GM03348 (cell line): ENCODE results near the gene SEBOX.

ENCODE experiments used
- DNase-seq: peaks from one replicate; pipeline ENCODE4 v3.0.0; 2012; ENCODE audit warnings: low spot score

Gene SEBOX

DNA sequence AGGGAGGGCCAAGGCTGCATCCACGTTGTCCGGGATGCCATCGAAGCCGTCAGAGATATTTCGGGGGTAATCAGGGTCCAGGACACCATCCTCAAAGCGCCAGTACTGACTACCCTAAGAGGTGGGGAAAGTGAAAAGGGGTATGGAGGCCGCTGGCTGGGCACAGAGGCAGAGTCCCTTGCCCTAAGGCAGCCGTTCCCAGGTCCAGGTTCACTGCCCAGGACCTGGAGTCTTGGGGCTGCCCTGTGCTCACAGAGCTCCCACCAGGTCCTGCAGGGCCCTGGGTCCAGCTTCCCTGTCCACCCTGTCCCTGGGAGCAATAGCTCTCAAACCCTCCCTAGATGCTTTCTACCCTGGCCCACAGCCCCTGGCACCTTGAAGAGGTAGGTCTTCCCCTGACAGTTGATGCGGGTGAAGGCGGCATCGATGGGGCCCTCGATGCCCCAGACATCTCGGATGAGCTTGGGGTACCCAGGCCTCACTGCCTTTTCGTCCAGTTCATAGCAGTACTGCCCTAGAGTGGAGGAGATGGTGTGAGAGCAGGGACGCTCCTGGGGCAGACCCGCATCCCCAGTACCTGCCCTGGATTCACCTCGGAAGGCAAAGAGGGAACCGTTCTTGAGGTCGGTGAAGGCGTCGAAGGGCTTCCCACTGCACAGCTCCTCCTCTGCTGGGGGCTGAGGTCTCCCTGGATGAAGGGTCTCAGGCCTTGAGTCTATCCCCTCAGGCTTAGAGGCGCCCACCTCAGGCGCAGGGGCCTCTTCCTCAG is 4.1 kb upstream of the SEBOX start:
- DNase-seq = no peak

DNA sequence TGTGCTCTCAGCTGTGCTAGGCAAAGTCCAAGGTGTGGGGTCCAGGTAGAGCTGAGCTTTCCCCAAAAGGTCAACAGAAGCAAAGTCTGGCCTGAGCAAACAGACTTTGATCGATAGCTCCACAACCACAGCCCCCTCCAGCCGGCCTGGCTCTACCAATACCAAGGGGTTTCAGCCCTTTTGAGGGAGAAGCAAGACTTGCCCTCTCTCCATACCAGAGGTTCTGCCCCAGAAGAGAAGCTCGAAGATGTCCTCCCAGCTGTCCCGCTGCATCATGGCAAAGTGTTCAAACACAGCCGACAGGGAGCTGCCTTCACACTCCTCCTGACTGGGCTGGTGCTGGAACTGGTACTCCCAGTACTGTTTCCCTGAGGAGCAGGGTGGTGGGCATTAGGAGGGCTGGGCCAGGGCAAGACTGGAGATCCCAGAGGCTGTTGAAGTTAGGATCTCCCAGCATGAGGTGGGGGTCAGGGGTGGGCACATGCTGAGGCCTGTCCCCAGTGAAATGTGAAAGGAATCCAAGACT is 3.4 kb upstream of the SEBOX start:
- DNase-seq = no peak

DNA sequence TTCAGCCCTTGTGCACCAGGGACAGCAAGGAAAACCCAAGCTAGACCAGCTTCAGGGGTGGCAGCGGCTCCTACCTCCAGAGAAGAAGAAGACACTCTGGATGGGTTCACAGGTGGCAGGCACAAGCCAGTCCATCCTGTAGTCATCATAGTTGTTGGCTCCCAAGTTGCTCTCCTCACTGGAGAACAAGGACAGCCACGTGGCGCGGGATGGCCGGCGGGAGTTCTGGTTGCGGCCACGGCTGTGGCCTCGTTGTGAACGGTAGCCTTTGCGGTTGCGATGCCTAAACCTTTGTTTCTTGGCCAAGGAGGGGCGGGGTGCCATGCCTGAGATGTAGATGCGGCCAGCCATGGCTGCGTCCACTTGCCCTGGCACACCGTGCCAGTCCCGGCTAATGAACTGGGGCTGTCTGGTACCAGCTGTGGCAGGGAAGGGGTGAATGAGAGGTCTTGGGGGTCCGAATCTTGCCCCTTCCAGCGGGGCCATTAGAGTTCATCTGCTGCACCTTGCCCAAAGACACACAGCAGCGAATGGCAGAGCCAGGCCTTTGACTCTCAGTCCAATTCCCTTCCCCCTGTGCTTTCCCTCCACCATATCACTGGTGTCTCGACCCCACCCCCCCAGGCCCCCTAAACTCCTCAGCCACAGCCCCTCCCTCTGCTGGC is 2.8 kb upstream of the SEBOX start:
- DNase-seq = no peak

DNA sequence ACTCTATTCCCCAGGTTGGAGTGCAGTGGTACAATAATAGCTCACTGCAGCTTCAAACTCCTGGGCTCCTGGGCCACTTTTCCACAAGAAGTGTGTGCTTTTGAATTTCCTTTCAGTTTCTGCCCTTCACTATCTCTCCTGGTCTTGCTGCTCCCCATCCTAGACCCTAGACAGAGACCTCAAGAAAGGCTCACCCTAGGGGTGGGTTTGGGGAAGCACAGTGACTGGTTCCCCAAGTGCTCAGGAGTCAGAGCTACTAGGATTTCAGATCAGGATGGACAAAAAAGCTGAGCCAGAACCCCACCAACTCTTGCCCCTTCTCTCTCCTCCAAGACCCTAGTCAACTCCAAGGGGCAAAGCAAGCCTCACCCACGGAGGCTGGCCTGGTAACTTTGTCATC is 1.6 kb upstream of the SEBOX start:
- no peak for DNase-seq

- no peak for DNase-seq
Observed at GRCh38 chr17:28365487-28365886, 488 bp upstream of the SEBOX start.

DNA sequence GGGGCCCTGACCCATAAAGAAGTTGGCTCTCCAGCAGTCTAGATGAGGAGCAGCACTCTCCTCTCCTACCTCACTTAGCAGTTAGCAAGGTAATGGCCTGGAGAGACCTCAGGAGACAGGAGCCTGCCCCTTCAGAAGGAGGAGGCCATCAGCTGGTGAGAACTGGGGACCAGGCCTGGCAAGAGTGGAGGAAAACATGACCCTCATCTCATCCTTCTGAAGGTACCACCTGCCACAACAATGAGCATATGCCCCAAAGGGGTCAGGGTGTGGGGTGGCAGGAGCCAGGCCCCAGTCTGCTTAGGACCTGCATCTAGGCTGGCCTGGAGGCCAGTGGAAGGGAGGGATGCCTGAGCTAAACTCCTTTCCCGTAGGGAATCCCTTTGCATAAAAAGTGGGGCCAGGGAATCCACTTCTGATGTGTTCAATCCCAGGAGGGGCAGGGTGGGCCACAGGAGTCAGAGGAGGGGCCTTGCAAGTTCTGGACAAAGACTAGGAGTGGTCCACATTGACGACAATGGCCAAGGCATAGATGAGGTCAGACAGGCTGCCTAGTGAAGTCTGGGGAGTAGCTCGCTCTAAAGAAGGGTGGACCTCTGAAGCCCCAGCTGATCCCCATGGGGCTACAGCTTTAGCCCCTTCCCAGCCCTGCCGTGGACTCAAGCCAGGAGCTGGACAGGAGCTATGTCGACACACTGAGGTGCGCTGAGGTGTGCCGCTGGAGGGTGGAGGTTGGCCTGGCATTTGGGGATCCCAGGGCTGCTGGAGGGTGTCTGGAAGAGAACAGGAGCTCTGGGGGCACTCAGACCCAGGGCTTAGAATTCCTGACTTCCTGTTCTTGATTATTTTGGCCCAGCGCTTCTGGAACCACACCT is 986 bp downstream of the SEBOX start:
- DNase-seq = no peak

GRCh38 chr17:28363186-28363585 is 1.8 kb downstream of the SEBOX start:
- DNase-seq = no peak

DNA sequence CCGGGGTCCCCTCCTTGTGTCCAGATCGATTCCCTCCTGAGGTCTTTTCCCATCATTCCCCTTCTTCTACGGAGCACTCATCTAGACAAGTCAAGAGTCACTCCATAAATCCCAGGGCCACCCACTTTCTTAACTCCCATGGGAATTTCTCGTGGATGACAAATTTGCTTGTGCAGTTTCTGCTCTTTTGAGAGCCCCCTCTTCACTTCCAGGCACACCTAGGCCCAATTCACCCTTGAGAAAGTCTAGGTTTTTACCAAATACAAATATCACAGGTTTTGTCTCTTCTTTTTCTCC is 7.2 kb downstream of the SEBOX start:
- DNase-seq = no peak

DNA sequence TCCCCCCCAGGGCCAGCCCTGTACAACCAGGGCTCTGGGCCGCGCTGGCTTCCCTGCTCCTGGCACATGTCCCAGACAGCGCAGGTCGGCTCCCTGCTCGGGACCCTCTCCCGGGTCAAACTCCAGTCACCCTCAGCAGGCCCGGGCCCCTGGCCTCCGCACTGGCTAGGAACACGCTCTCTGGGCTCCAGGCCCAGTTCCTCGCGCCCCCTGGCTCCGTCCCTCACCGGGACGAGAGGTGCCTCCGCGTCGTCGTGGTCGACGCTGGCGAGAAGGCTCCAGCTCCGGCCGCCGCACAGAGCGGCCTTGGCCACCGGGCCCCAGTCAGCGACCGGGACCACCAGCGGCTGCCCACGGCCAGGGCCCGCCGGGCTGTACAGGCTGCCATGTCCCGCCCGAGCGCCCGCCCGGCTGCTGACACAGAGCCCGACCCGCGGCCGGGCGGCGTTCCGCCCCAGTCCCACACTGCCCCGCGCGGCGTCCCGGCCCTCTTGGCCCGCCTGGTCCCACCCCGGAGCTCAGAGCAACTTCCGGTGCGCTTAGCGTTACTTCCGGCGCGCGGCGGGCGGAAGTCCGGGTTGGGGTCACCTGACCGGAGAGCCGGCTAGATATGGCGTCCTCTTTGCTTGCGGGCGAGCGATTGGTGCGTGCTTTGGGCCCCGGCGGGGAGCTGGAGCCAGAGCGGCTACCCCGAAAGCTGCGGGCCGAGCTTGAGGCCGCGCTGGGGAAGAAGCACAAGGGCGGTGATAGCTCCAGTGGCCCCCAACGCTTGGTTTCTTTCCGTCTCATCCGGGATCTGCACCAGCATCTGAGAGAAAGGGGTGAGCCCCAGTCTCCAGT is 7.7 kb downstream of the SEBOX start, which contains the start of gene POLDIP2:
TSS of gene POLDIP2 (minus strand) at position 467 of the 840 bp plus-strand sequence. CDS start at position 388, 79 bp downstream.
- peak; percentile 98 for DNase-seq

GRCh38 chr17:28350271-28350670 is 14.7 kb downstream of the SEBOX start:
- no peak for DNase-seq

DNA sequence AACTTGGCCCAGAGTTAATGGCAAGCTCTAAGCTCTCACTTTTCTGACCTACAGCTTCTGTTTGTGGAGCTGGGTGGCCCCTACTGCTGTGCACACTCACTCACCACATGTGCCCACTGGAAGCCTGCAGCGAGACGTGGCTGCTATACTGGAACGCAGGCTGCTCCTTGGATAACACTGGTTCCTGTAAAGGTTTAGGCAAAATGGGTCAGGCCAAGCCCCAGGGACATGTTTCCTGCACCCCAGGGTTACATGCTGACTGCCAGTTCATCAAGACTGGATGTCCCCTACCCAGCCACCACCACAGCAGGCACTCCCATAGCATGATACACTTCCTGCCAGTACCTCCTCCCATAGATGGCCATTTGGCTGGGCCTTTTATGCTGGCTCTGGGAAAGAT is 16.0 kb downstream of the SEBOX start:
- no peak for DNase-seq

- DNase-seq = peak; percentile 83
Observed at GRCh38 chr17:28347261-28347891, 17.6 kb downstream of the SEBOX start.

- no peak for DNase-seq
Observed at GRCh38 chr17:28346746-28347246, 18.2 kb downstream of the SEBOX start.

DNA sequence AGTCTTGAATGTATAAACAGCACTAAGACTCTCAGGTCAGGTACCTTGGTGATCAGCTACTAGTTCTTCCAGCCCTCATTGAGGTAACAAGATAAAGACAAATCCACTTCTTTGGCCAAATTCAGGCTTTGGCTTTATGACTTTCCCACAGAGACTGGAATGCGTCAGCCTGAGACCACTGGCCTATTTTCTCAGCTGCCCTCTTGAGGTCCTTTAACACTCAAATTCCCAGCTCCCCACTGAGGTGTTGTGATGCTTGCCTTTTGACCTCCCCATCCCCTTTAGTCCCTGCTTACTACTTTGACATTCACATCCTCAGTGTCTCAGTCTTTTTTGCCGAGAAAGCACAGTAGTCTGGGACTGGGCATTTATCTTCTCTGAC is 18.8 kb downstream of the SEBOX start:
- no peak for DNase-seq

GRCh38 chr17:28345419-28346198 is 19.4 kb downstream of the SEBOX start:
- DNase-seq = no peak

- no peak for DNase-seq
Observed at GRCh38 chr17:28344435-28344901, 20.5 kb downstream of the SEBOX start.

DNA sequence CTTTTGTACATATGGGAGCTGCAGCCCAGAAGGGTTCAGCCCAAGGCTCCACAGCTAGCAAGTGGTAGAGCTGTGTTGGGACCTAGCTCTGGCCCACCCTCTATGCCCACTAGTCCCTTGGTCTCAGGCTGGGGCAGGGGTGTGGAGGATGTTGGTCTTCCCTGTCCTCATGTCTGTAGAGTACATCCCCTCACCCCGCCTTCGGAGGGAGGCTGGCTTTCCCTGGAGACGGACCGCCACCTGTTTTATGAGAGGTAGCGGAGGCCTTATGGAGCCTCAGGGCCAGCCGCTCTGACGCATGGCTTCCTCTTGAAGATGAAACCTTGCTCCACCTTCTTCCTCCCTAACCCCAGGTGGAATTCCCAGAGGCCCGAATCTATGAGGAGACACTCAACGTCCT is 21.0 kb downstream of the SEBOX start:
- DNase-seq = no peak

DNA sequence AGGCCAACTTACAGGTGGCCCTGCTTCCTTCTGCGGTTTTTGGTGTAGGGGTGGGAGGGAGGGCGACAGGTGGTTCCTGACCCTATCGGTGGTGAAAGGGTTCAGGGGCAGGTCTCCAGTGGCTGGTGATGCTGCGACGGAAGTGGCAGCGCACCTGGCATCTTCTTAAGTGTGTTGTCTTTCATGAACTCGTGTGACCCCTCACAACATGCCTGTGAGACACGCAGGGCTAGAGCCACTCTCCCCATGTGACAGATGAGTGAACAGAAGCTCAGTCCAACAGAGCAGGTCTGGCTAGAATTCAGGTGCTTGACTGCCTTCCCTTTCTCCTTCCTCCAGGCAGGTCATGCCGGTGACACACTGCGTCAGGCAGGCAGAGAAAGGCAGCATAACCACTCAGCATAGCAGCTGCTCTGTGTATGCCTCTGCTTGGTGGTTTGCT is 21.5 kb downstream of the SEBOX start:
- no peak for DNase-seq

DNA sequence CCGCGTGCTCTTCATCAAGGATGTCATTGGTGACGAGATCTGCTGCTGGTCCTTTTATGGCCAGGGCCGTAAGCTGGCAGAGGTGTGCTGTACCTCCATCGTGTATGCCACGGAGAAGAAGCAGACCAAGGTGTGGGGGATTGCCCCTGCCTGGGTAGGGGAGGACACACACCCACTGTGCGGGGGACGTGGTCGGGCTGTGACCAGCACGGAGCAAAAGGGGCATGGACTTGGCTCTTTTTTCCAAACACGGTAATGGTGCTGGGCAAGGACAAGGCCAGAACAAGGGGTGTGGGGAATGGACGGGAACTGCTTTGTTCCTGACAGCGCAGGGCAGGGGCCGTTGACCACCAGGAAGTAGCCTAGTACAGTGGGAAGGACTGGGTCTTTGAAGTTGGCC is 22.7 kb downstream of the SEBOX start:
- DNase-seq = no peak

- no peak for DNase-seq
Observed at GRCh38 chr17:28341516-28341915, 23.5 kb downstream of the SEBOX start.
